Measurements from ENCODE around the gene TRAF1.

GRCh38 chr9:120875954-120876841, 50.4 kb downstream of the TRAF1 start:
- no peak for TF ChIP-seq CTCF (IDR thresholded peaks at IDR 0.05)
- peak in 1 of 2 donors; percentile 85 for TF ChIP-seq EP300 (IDR thresholded peaks at IDR 0.05)
- TF ChIP-seq POLR2A (IDR thresholded peaks at IDR 0.05) = peak; percentile 27 to 53

Measured in tibial nerve (tissue), 4 donors.